Muscle of arm (tissue), 12 donors: Measurements from ENCODE around the gene TCHP. TPM values are rescaled to one million over a fixed set of nuclear protein-coding genes. Genes with fewer than 3 reads are reported as not detected.
"Not testable (repeated sequence)": the region's sequence is repeated elsewhere in the genome, so short reads cannot be mapped to it uniquely, and the experiment has no call there.

Experiments used
- DNase-seq: peaks from one replicate; pipeline ENCODE4 v3.0.0-alpha.2; 2013
- polyA plus RNA-seq, 12 donors: library from polyadenylated mRNA; unstranded; fragments of 120-200 nt; gene quantifications; one replicate each; pipeline ENCODE4 v1.2.1, GENCODE V29; 2013; ENCODE audit not compliant: insufficient read length in 12 of 12

The TCHP gene
- polyA plus RNA-seq, 12 donors: 11.5 to 39.5 (median 20.3) TPM; not detected in 1

- no peak for DNase-seq
Observed at GRCh38 chr12:109877504-109878246, 22.4 kb upstream of the TCHP start.

- DNase-seq: no peak
Observed at GRCh38 chr12:109878247-109878625, 21.8 kb upstream of the TCHP start.

GRCh38 chr12:109878749-109879148 is 21.3 kb upstream of the TCHP start:
- no peak for DNase-seq

DNA sequence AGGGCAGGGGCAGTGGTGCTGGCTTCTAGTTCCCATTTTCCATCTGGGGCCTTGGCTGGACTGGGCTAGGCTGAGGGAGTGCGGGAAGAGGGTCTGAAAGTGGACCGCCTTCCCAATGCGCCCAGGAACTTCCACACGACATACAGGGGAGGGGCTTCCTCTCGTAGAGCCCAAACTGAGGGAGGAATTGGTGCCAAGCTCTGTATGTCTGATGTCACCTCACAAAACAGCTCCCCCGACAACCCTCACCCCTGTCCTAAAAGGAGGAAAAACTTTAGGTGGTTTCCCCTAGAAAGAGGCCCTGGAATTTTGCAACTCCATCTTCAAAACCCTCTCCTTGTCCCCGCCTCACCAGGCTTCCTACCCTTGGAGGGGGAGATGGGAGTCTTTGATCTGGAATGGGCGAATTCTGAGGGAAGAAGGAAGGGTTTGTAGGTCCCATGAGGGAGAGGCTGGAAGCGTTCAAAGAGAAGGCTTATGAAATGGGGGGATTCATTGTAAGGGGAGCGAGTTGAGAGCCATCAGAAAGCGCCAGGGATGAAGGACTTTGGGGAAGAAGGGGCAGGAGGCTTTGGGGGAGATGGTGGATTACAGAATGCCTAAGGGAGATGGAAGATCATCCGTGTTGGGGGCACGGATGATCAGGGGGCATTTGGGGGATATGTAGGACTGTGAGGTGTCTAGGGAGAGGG is 20.6 kb upstream of the TCHP start:
- DNase-seq: peak; percentile 37

DNA sequence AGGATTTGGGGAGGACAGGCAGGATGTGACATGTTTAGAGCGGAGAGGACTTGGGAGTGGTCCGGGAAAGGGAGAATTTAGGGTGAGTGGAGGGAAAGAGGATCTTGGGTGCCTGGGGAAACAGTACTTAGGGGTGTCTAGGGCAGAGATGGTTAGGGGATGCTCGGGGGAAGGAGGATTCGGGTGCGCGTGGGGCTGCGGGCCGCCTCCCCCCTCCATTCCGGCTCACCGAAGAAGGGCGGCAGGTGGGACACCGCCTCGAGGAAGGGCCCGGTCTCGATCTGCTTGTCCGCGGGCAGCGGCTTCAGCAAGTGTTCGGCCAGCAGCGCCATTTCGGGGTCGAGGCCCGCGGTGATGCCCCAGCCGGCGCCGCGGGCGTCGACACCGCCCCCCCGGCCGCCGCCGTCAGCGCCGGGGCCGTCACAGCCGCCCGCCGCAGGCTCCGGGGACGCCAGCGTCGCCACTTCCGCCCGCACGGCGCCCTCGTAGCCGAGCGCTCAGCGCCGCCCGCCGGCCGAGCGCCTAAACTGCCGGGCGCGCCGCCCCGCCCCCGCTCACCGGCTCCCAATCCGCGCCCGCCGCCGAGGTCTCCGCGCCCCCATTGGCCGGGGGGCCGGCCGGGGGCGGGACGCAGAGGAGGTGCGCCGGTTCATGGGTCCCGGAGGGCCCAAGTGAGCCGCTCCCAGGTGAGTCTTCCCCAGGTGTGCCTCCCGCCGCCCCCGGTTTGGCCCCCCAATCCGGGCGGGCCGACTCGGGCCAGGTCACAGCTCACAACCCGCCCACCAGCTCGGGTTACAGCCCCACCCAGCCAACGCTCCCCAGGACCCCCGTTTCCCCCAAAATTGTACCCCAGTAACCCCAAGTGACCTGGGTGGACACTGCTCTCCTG is 19.8 kb upstream of the TCHP start, which contains the start of gene GLTP:
Gene GLTP, minus strand, starts transcription at position 499 of the 889 bp plus-strand sequence. Its CDS starts 167 bp downstream, at position 332.
- peak; percentile 78 for DNase-seq

- DNase-seq: no peak
Observed at GRCh38 chr12:109880938-109881337, 19.1 kb upstream of the TCHP start.

DNA sequence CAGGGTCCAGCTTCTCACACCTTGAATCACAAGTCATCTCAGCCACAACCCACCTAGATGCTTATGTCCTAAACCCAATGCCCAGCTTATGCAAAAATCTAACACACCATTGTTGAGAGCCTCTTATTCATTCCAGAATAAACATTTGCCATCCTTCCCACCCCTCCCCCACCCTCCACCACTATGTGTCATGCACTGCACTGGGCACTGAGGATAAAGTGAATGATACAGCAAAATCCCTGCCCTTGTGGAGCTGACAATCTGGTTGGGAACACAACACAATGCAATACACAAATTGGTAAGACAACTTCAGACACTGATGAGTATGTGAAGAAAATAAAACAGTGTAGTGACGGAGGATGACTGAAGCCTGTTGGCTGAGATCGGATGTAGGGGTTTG is 18.3 kb upstream of the TCHP start:
- DNase-seq: no peak

DNA sequence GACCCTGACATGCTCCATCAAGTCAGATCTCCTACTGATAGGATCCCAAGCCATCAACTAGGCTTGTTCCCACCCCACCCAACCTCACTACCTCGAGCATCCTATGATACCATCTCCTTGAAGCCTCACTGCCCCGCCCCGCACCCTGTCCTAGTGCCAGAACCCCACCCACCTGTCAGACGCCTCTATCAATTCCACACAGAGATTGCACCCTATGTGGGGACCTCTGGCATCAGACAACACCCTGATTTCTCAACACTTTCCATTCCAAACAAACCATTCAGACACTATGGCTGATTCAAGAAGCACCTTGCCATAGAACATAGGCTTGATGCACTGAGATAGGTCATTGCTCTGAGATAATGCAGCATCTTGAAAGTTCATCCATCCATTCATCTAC is 16.6 kb upstream of the TCHP start:
- no peak for DNase-seq

GRCh38 chr12:109885616-109886015 is 14.5 kb upstream of the TCHP start:
- no peak for DNase-seq

- no peak for DNase-seq
Observed at GRCh38 chr12:109888179-109889020, 11.7 kb upstream of the TCHP start.

DNA sequence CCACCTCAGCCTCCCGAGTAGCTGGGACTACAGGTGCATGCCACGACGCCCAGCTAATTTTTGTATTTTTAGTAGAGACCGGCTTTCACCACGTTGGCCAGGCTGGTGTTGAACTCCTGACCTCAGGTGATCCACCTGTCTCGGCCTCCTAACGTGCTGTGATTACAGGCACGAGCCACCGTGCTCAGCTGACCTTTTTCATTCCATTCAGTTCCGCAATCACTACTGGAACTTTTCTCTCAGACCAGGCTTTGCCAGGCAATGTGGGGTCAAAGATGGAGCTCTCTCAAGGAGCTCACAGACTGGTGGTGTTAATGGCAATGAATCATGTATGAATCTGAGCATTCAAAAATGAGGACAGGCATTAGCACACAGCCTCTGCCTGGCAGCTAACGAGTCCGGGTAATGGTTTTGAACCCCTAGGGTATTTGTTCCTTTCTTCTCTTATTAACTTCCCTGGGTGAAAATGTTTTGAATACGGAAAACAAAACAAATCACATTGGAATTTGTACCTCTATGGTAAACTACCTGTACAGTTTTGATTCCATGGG is 9.4 kb upstream of the TCHP start:
- no peak for DNase-seq

DNA sequence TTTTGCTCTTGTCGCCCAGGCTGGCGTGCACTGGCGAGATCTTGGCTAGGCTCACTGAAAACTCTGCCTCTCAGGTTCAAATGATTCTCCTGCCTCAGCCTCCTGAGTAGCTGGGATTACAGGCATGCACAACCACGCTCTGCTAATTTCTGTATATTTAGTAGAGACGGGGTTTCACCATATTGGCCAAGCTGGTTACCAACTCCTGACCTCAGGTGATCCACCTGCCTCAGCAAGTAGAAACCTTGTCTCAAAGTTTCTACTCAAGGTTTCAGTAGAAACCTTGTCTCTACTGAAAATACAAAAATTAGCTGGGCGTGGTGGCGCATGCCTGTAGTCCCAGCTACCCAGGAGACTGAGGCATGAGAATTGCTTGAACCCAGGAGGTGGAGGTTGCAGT is 8.3 kb upstream of the TCHP start:
- not testable (repeated sequence) for DNase-seq

DNA sequence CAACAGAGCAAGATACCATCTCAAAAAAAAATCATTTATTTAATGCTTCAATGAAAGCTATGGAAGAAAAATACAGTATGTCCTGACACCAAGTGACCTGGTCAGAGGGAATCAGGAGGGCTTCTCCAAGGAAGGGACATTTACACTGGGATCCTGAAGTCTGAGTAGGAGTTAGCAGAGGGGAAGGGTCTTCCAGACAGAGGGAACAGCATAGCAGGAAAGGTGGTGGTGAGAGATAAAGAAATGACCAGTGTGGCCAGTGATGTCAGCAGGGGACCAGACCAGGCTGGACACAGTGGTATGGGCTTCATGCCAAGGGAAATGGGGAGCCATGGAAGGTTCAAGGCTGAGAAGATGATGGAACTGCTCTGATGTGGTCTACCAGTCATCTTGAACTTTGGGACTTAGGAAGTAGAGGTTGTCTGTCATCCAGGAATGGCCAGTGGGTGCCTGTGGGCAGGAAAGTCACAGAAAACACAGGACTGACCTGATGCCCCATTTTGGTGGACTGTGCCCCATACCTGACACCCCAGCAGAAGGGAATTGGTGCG is 7.8 kb upstream of the TCHP start:
- no peak for DNase-seq

GRCh38 chr12:109892748-109893147 is 7.3 kb upstream of the TCHP start:
- no peak for DNase-seq

DNA sequence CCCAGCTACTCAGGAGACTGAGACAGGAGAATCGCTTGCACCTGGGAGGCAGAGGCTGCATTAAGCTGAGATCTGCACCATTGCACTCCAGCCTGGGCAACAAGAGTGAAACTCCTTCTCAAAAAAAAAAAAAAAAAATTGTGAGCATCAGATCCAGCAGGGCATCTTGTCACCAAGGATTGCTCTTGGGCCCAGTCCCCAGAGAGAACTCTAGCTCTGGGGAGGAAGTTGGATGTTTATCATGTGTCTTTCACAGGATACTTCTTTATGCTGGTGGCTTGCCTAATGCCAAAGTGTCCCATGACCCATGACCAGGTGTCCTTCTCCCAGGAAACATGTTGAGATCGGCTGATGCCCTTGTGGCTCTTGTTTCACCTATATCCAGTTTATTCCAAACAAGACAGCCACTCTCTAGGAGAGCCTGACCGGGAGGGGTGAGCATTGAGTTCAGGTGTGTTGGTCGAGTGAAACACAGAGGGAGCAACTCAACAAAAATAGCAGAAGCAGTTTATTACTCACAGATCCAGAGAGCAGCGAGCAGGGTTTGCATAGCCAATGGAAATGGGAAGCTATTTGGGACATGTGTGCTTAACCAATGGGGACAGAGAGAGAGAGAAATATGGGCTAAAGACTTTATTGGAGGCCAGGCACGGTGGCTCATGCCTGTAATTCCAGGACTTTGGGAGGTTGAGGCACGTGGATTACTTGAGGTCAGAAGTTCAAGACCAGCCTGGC is 6.6 kb upstream of the TCHP start:
- DNase-seq: no peak

DNA sequence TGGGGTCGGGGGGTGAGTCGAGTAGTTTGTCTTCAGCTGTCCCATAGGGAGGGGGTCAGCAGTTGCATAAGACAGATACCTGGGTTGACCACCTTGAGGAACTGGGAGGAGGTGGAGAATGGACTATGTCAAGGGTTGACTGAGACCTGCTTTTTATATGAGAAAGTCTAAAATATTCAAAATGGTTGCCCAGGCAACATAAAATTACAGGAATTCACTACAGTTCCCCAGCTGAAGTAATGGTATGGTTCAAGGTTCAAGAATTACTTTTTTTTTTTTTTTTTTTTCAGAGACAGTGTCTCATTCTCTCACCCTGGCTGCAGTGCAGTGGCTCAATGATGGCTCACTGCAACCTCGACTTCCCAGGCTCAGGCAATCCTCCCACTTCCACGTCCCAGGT is 5.1 kb upstream of the TCHP start:
- no peak for DNase-seq

GRCh38 chr12:109896188-109896587 is 3.9 kb upstream of the TCHP start:
- no peak for DNase-seq

DNA sequence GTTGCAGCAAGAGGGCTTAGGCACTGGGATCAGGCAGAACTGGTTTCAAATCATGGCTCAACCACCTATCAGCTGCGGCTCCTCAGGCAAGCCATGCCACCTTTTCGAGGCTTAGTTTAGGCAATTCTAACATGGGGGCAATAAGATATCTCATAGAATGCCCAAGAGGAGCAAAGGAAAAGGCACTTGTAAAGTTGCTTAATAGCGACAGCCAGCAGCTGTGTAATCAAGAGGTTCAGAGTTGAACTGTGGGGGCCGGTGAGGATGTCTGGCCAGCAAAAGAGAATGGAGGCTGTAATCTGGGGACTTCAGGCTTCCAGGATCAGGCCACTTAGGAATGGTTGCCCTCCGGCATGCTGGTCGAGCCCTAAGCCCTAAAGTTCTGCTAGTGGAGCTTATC is 3.0 kb upstream of the TCHP start:
- DNase-seq: no peak

- DNase-seq: not testable (repeated sequence)
Observed at GRCh38 chr12:109899345-109899744, 729 bp upstream of the TCHP start.
